GM23248 (cell line): ENCODE results near the gene VWF.

Source experiments
- EZH2 ChIP-seq: fragments of 200-600 bp; sonication (generic); IDR thresholded peaks from 2 replicates; pipeline ENCODE4 v1.6.1; 2018; ENCODE audit warnings: antibody characterized with exemption, mild to moderate bottlenecking; ENCODE audit not compliant: insufficient read depth, poor library complexity, severe bottlenecking
- EZH2phosphoT487 ChIP-seq: fragments of 200-600 bp; sonication (generic); IDR thresholded peaks from 2 replicates; pipeline ENCODE4 v1.6.1; 2018; ENCODE audit warnings: antibody characterized with exemption, moderate library complexity, mild to moderate bottlenecking, low read depth; ENCODE audit not compliant: insufficient read depth

GRCh38 chr12:6049992-6050391 is 74.5 kb downstream of the VWF start:
- TF ChIP-seq EZH2 (no peak), EZH2phosphoT487 (no peak)
